ENCODE data around the gene CD63. TPM values are rescaled to one million over a fixed set of nuclear protein-coding genes. Genes with fewer than 3 reads are reported as not detected.

CD63 gene
- total and polyA plus RNA-seq, 2 of the 4 experiments (the other 2 are of a cell fraction): 995 to 1,398 TPM

GRCh38 chr12:55746174-55746912 is 17.5 kb upstream of the CD63 start:
- 21% methylated on average over 2 of the region's 3 CpGs; no CpG with 5 or more reads in 1 of the 2 experiments for WGBS, 2 experiments (ENCODE audit: extremely low coverage in 2 of 2, insufficient read length in 1 of 2)
- Histone ChIP-seq H3K79me1 (ENCODE audit: low read depth in 1 of 2, low read length in 2 of 2) (peaks cover 2 to 32% of the 10 kb centered on the region in 2 experiments; a peak in 2 of 4 replicates), H3K27ac (ENCODE audit: insufficient read depth, low read length) (no peak overlapping the region)

More at GRCh38 chr12:55746174-55746912, 17.5 kb upstream of the CD63 start:
- H3K23ac ChIP-seq (ENCODE audit: low read depth, low read length): no peak overlapping the region
- H3K9me3 ChIP-seq (ENCODE audit: control insufficient read depth, insufficient read depth, low read length): no peaks in the 10 kb centered on the region
- BruUV-seq (replicated peaks): no TSS peak
- H3K9me1 ChIP-seq (ENCODE audit: insufficient read depth, low read length): peaks cover 10% of the 10 kb centered on the region; the same call in 1 of the 2 replicates
- no peak overlapping the region for H3K56ac ChIP-seq (ENCODE audit: extremely low read depth, insufficient read depth, low read length)
- H2BK20ac ChIP-seq (ENCODE audit: low read depth, low read length): no peak overlapping the region
- no peak overlapping the region for H2AFZ ChIP-seq (replicated peaks; ENCODE audit: low read length, poor library complexity)
- no peak overlapping the region for H2BK5ac ChIP-seq (ENCODE audit: low read depth, low read length, poor library complexity, severe bottlenecking)
- H3K4ac ChIP-seq (ENCODE audit: low read depth, low read length): no peak overlapping the region
- TF ChIP-seq CEBPB (IDR thresholded peaks at IDR 0.05; ENCODE audit: low read depth, low read length) (peak; percentile 64; the same call in 1 of the 2 replicates), RCOR1 (IDR thresholded peaks at IDR 0.05; ENCODE audit: insufficient replicate concordance, low read length) (no peak), SMC3 (IDR thresholded peaks at IDR 0.05; ENCODE audit: low read depth, low read length) (no peak)
- dilution Hi-C loops (cut with HindIII; ENCODE audit: low sequenced_read_pairs, unreplicated experiment) (no loop called here), intact Hi-C loops (cut with micrococcal nuclease) (no loop called here), in situ Hi-C loops (cut with MboI; ENCODE audit: low sequenced_read_pairs) (no loop called here)
- no peak overlapping the region for H4K91ac ChIP-seq (ENCODE audit: insufficient read depth, low read depth, low read length)
- CTCF ChIA-PET: no interaction called here
- H2BK15ac ChIP-seq (ENCODE audit: low read depth, low read length): no peak overlapping the region
- H3K9ac ChIP-seq (ENCODE audit: low read depth, low read length): peak overlapping the region; percentile 23
- peaks cover 15% of the 10 kb centered on the region for H3K4me1 ChIP-seq (ENCODE audit: control insufficient read depth, insufficient read depth, low read length)
- H3K27me3 ChIP-seq (ENCODE audit: control insufficient read depth, insufficient read depth, low read length): no peaks in the 10 kb centered on the region
- H3K4me2 ChIP-seq (ENCODE audit: low read depth, low read length): peak overlapping the region; percentile 50
- H2AK9ac ChIP-seq (replicated peaks; ENCODE audit: low read depth, low read length, poor library complexity): no peak overlapping the region
- no peak overlapping the region for H2AK5ac ChIP-seq (ENCODE audit: low read depth, low read length)
- no peak for DNase-seq
- H3K4me3 ChIP-seq (ENCODE audit: insufficient read depth, low read depth, low read length): no peak overlapping the region
- H3K36me3 ChIP-seq (ENCODE audit: control insufficient read depth, insufficient read depth, low read length): peaks cover 18% of the 10 kb centered on the region
- no peak overlapping the region for H4K8ac ChIP-seq (ENCODE audit: low read depth in 2 of 2, low read length in 2 of 2)
- POLR2A ChIA-PET (ENCODE audit: unreplicated experiment): no interaction called here
- no peak overlapping the region for H4K5ac ChIP-seq (ENCODE audit: low read depth, low read length)
- H2BK120ac ChIP-seq (ENCODE audit: low read depth, low read length): no peak overlapping the region
- H4K20me1 ChIP-seq (ENCODE audit: insufficient read depth, low read length): peaks cover 7% of the 10 kb centered on the region
- no peak overlapping the region for H3K18ac ChIP-seq (ENCODE audit: low read depth, low read length)
- no peak overlapping the region for H3K14ac ChIP-seq (replicated peaks; ENCODE audit: low read depth, low read length)
- ATAC-seq (ENCODE audit: low read depth): no peak
